Measurements from ENCODE around the gene MRPL53.
"Not testable (repeated sequence)": the region's sequence is repeated elsewhere in the genome, so short reads cannot be mapped to it uniquely, and the experiment has no call there.

MRPL53 gene

DNA sequence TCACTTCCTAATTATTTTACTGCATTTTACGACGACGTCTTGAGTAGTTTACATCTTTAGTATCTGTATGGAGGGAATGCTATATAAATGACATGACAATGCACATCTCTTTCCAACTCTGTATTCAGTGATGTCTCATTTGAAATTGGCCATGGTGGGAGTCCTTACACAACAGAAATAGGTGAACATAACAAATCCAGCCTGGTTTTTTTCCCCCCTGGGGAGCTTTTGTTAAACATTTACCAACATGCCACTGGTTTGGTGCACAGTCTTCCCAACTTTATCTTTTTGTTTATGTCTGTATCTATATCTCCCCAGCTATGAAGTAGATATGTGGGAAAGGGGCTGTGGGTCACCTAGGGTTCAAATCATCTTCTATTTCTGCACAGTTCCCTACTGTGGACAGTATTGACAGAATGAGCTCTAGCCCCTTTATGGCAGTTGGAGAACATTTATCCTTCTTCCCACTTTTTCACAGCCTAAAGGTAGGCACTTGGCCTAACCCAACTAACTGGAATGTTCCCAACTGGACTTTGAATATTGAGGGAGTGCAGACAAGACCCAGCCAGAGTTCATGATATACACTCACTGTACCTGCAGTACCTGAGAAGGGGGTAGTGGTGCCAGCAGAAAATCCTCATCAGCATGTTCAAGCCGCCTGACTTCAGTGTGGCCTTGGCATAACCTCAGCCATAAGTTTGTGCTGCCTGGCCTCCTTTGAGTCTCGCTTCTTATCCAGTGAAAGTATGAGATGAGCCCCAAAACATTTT lies 25.1 kb downstream of the MRPL53 start:
- no peak for DNase-seq

GRCh38 chr2:74444498-74445318 lies 27.8 kb downstream of the MRPL53 start:
- DNase-seq, result no peak

DNA sequence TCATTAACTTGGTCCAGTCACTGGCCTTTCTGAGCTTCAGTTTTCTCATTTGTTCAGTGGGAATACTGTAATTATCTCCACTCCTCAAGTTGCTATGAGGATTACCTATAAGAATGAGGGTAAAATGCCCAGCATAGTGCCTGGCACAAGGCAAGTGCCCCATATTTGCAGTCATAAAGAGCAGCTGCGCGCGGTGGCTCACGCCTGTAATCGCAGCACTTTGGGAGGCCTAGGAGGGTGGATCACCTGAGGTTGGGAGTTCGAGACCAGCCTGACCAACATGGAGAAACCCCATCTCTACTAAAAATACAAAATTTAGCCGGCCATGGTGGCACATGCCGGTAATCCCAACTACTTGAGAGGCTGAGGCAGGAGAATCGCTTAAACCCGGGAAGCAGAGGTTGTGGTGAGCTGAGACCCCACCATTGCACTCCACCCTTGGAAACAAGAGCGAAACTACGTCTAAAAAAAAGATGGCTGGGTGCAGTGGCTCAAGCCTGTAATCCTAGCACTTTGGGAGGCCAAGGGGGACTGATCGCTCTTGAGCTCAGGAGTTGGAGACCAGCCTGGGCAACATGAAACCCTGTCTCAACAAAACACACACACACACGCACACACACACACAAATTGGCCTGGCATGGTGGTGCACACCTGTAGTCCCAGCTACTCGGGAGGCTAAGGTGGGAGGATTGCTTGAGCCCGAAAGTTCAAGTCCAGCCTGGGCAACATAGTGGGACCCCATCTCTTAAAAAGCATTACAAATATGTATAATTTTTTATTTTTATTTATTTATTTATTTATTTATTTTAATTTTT lies 29.8 kb downstream of the MRPL53 start:
- not testable (repeated sequence) for DNase-seq

- peak; percentile 49 for DNase-seq
These were observed 30.6 kb downstream of the MRPL53 start, which contains the start of gene RTKN for GRCh38 chr2:74441690-74442482. RTKN (minus strand) TSS chr2:74441937; CDS start chr2:74441816, 121 bp downstream.

- no peak for DNase-seq
These were observed 31.2 kb downstream of the MRPL53 start for GRCh38 chr2:74441170-74441689.

DNA sequence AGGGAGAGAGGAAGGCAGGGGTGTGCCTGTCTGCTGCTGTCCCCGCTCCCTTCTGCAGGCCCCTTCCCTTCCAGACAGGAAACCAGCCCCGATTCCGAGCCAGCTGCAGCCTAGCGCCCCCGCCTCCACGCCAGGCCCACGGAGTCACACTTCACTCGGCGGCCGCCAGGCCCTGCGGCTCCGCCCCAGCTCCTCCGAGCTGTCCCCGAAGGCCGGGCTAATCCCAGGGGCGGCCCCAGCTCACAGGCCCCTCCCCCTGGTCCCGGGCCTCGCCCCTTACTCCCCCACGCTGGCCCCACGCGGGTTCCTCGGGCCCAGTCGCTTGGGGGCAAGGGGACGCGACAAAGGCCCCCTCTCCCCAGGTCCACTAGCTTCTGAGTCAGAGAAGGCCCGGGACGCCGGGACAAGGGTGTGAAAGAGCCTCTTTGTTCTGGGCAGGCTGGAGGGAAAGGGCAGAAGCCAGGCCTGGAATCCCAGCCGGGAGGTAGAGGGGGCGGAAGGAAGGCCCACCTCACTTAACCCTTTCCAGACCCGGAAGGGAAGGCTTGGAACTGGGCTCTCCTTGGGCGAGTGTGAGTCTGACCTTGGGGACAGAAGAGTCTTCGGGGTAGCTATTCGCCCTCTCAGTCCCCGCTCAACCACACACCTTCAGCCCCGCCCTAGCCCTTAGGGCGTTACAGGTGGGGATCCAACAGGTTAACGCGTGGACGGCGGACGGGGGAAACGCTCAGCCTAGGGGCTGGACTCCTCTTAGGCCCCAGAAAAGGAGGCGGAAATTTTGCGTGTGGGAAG lies 31.9 kb downstream of the MRPL53 start:
- peak; percentile 53 for DNase-seq

DNA sequence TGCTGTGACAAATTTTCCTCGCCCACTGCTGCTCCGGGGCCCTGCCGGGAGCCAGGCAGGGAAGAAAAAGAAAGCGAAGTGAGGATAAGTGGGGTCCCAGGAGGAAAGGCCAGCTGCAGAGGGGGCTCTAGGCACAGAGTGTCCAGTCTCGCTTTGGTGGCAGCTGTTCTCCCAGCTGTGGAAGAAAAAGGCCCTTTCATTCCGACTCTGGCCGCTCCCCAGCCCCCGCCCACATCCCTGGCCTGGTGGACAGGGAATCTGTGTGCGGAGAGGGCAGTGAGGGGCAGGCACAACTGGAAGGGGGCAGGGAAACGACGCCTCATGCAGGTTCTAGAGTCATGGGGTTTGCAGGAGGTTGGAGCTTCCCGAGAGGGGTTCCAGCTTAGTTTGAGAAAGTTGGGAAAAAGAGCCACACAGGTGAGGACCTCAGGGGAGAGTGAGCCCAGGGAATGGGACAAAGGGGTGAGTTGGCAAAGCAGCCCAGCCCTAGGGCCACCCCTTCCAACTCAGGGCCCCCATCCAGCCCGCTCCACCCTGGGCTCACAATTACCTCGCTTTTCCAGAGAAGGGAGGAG lies 32.6 kb downstream of the MRPL53 start:
- DNase-seq, result no peak

DNA sequence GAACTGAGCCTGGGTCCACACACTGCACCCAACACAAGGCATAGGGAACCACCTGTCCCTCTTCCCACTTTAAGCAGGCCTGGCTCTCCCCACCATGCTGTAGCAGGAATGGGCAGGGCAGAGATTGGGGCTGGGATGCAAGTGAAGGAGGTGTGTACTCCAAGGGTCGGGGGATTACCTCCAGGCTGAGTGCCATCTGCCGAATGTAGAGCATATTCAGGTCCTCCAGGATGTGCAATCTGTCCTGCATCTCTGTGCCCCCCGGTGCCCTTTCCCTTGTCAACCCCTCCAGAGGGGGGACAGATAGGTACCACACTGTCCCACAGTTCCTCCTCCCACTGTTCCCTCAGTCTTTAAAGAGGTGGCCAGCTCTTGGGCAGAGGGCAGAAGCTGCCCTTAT lies 33.1 kb downstream of the MRPL53 start:
- no peak for DNase-seq

DNA sequence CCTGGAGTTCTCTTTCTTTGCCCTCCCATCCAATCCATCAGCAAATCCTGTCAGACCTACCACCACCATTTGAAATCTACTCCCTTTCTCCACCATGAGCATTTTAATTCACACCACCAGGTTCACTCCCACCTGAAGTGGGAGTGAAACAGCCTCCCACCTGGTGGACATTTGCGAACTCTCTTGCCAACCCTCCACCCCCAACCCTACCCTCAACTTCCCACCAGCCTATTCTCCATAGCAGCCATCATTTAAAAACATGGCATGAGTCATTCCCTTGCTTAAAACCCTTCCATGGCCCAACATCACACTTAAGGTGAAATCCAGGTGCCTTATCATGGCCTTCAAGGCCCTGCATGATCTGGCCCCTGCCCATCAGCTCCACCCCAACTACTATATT lies 34.2 kb downstream of the MRPL53 start:
- DNase-seq, result no peak

DNA sequence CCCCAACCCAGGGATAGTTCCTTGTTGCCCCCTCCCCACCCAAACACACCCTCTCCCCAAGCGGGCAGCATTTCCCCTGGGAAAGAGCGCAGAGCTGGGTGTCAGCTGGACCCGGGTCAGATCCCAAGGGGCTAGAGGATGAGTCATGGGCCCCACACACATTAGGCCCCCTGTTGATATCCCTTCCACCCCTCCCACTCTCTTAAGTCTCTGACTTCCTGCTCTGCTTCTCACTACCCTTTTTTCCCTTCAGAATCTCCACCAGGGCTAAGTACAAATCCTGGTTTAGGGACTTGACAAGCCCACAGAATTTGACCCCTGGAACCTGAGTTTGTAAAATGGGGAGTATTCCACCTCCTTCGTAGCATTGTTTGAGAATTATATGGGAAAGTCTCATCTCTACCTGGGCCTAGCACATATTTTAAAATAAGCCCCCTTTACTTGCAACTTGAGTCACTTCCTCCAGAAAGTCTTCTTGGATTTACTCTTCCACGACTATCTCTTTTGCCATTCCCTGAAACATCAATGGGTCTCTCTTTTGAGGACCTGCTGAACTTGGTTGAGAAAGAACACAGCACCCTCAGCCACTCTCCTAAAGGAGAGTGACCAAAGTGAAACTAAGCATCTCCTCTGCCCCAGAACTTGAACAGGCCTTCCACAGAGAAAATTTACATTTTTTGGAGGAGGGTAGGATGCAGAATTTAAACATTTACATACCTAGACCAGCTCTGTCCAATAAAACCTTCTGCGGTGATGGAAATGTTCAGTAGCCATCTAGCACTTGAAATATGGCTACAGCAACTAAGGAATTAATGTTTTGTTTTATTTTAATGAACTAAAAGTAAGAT lies 35.4 kb downstream of the MRPL53 start:
- DNase-seq, result no peak

GRCh38 chr2:74436111-74436805 lies 36.2 kb downstream of the MRPL53 start:
- no peak for DNase-seq

DNA sequence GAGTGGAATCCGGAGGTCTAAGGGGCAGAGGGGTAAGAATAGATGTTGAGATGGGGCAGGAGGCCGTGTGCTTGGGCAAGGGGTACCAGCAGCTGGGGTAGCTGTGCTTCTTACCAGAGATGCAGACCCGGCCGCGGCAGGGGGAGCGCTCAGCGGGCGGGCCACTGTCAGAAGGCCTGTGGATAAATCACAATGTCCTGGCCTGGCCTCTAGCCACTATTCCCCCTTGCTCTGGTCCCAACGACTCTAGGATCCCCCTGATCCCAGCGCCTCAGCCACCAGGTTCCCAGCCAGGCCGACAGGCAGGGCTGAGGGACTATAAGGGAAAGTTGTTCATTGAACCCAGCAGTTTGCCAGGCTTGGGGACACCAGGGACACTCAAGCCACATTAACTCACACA lies 42.0 kb downstream of the MRPL53 start:
- no peak for DNase-seq

DNA sequence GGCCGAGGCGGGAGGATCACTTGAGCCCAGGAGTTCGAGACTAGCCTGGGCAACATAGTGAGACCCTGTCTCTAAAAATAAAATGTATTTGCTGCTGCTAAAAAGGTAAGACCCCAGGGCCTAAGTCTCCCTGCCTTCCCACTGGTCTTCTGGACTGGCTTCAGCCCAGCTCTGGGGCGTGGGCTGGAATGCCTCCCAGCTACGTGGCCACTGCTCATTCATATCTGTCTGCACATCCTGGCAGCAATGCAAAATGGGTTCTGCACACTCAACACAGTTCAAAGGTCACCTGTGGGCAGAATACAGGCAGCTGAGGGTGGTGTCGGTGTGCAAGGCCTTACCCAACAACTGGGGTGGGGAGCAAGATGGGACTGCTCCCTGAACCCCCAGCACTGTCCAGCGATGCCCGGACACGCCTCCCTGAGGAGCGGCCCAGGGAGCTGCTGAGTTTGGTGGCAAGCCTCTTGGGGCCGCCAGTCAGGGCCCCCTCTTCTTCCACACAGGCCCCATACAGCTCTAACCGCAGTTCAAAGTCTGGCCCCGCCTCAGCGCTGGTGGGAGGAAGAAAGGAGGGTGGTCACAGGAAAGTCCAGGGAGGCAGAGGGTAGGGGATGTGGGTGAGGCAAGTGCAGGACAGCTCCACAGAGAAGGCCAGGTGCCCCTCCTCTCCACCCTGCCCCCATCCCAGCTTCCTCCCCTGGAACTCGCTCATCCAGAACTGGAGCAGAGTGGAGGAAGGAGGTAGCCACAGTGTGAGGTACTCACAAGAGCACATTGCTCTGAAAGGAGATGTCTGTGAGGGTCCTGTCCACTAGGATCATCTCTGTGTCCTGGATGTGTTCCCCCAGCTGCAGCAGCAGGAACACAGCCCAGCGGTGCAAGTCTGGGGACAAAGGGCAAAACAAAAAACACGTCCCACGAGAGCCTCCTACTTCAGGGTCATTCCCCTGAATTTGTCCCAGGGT lies 42.7 kb downstream of the MRPL53 start:
- no peak for DNase-seq

- no peak for DNase-seq
These were observed 43.8 kb downstream of the MRPL53 start for GRCh38 chr2:74428675-74429074.

GRCh38 chr2:74427551-74427950 lies 44.9 kb downstream of the MRPL53 start:
- DNase-seq, result no peak

DNA sequence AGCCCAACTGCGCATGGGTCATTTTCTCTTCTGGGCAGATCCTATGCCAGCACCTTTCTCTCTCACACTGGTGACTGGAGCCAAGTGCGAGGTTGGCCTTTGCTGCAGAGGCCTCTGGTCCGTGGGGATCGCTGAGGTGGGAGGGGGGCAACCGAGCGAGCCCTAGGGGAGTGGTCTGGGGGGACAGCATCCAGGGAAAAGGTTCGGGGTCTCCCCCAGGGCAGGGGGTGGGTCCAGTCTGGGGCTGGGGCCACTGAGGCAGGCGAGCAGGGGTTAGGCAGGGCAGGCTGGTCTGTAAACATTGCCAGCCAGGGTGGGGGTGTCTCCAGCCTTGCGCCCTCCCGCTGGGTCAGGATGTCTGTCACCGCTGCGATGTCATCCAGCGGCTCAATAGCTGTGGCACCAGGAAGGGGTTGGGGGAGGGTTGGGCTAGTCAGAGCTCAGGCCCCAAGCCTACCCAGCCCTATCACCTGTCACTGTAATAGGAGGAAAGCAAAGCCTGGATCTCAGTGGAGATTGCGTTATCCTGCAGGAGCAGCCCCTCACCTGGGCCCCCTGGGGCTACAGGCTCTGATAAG lies 46.2 kb downstream of the MRPL53 start:
- no peak for DNase-seq

- no peak for DNase-seq
These were observed 47.0 kb downstream of the MRPL53 start for GRCh38 chr2:74425523-74425922.

DNA sequence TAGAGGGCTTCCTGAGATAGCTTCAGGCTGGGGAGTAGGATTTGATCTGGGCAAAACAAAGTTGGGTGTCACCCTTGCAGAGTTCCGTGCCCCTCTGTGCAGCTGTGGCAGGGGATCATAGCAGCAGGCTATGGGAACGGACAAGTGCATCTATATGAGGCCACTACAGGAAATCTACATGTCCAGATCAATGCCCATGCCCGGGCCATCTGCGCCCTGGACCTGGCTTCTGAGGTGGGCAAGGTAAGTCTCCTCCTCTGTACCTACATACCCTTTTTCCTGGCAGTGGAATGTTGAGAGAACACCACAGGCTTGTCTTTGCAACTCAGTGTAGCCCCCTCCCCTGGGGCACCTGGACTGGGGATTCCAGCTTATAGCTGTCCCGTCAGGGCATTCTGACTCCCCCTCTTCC lies 47.5 kb downstream of the MRPL53 start:
- no peak for DNase-seq
